HL-60 (cell line): ENCODE data around the gene TBC1D22A.

ENCODE experiments used
- DNase-seq, 2 experiments: peaks; one replicate each; pipeline ENCODE4 v3.0.0-alpha.2; 2010 to 2020; ENCODE audit warnings: low read depth in 1 of 2, low spot score in 1 of 2
- H3K27ac ChIP-seq: fragments of 250-450 bp; sonication (Bioruptor Pico); replicated peaks from 2 replicates; pipeline ENCODE4 v1.5.1; 2020; ENCODE audit warnings: mild to moderate bottlenecking, moderate library complexity
- H3K27me3 ChIP-seq: fragments of 250-450 bp; sonication (Bioruptor Pico); 2 replicates; pipeline ENCODE4 v1.5.1; 2021; ENCODE audit warnings: mild to moderate bottlenecking, moderate library complexity; ENCODE audit not compliant: insufficient read depth, poor library complexity, severe bottlenecking
- H3K4me3 ChIP-seq: replicated peaks from 2 replicates; pipeline ENCODE4 v1.5.1; 2011; ENCODE audit warnings: mild to moderate bottlenecking, control low read depth, low read length; ENCODE audit not compliant: insufficient read depth
- GABPA ChIP-seq: IDR thresholded peaks from 2 replicates; pipeline ENCODE4 v1.6.1; 2012; ENCODE audit warnings: low read depth
- POLR2AphosphoS5 ChIP-seq: IDR thresholded peaks from 2 replicates; pipeline ENCODE4 v1.6.1; 2012; ENCODE audit warnings: low read depth
- SPI1 ChIP-seq: IDR thresholded peaks from 2 replicates; pipeline ENCODE4 v1.6.1; 2012; ENCODE audit warnings: low read depth, mild to moderate bottlenecking, borderline replicate concordance
- TF ChIP-seq, protein P1 (sequence below): IDR thresholded peaks from 2 replicates; pipeline ENCODE4 v1.6.1; 2012; ENCODE audit warnings: low read depth; ENCODE audit not compliant: insufficient replicate concordance
- TF ChIP-seq, protein P2 (sequence below): IDR thresholded peaks from one replicate; pipeline ENCODE4 v1.5.1; 2011; ENCODE audit warnings: low read length, control low read depth, inconsistent platforms; ENCODE audit not compliant: insufficient read depth

The TBC1D22A gene

DNA sequence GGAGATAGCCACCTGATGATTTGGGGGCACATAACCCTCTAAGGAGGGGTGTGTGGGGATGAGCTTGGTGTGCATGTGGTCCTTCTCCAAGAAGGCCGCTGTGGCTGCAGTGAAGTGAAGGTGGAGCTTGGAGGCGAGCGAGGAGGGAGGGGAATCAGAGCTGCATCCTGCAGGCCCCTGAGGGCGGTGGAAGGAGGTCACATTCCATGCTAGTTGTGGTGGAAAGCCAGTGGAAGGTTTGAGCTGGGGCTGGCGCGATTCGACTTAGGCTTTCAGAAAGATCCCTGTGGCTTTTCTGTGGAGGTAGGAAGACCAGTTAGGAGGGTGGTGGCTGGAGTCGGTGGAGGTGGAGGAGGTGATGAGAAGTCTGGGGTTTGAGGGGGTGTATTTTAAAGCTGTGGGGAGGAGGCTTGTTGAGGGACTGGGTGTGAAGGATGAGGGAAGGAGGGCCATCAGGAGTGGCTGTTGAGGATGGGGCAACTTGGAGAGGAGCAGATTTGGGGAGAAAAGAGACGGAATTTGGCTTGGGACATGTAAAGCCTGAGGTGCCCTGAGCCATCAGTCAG is 62.0 kb downstream of the TBC1D22A start:
- TF ChIP-seq POLR2AphosphoS5 (no peak), SPI1 (no peak), GABPA (no peak)
- TF ChIP-seq, protein P1, sequence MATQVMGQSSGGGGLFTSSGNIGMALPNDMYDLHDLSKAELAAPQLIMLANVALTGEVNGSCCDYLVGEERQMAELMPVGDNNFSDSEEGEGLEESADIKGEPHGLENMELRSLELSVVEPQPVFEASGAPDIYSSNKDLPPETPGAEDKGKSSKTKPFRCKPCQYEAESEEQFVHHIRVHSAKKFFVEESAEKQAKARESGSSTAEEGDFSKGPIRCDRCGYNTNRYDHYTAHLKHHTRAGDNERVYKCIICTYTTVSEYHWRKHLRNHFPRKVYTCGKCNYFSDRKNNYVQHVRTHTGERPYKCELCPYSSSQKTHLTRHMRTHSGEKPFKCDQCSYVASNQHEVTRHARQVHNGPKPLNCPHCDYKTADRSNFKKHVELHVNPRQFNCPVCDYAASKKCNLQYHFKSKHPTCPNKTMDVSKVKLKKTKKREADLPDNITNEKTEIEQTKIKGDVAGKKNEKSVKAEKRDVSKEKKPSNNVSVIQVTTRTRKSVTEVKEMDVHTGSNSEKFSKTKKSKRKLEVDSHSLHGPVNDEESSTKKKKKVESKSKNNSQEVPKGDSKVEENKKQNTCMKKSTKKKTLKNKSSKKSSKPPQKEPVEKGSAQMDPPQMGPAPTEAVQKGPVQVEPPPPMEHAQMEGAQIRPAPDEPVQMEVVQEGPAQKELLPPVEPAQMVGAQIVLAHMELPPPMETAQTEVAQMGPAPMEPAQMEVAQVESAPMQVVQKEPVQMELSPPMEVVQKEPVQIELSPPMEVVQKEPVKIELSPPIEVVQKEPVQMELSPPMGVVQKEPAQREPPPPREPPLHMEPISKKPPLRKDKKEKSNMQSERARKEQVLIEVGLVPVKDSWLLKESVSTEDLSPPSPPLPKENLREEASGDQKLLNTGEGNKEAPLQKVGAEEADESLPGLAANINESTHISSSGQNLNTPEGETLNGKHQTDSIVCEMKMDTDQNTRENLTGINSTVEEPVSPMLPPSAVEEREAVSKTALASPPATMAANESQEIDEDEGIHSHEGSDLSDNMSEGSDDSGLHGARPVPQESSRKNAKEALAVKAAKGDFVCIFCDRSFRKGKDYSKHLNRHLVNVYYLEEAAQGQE: no peak
- TF ChIP-seq, protein P2, sequence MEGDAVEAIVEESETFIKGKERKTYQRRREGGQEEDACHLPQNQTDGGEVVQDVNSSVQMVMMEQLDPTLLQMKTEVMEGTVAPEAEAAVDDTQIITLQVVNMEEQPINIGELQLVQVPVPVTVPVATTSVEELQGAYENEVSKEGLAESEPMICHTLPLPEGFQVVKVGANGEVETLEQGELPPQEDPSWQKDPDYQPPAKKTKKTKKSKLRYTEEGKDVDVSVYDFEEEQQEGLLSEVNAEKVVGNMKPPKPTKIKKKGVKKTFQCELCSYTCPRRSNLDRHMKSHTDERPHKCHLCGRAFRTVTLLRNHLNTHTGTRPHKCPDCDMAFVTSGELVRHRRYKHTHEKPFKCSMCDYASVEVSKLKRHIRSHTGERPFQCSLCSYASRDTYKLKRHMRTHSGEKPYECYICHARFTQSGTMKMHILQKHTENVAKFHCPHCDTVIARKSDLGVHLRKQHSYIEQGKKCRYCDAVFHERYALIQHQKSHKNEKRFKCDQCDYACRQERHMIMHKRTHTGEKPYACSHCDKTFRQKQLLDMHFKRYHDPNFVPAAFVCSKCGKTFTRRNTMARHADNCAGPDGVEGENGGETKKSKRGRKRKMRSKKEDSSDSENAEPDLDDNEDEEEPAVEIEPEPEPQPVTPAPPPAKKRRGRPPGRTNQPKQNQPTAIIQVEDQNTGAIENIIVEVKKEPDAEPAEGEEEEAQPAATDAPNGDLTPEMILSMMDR: no peak

DNA sequence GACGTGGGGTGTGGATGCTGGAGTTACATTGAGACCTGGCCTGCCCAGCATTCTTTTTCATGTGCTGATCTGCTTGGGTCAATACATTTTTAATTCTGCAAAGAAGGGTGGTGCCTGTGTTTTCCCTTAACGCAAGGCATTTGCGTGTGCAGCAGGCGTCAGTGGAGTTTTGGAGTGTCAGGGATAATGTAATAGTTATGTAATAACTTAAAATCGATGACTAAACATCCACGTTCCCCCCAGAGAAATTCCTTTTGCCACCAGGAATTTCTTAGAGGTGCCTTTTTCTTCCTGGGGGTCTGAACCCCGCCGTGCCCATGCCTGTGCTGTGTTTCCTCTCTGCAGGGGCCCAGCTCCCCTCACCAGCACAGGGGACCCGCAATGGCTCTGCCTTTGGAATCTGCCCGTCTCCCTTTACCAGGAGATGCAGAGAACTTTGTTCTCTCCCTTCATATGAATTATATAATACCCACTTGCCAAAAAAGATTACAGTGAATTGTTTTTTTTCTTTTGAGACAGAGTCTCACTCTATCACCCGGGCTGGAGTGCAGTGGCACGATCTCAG is 62.6 kb downstream of the TBC1D22A start:
- TF ChIP-seq GABPA: no peak
- TF ChIP-seq, protein P1: no peak
- TF ChIP-seq SPI1: no peak
- TF ChIP-seq, protein P2: no peak
- TF ChIP-seq POLR2AphosphoS5: no peak
- Histone ChIP-seq H3K4me3 (no peak overlapping the region), H3K27me3 (no peaks in the 10 kb centered on the region), H3K27ac (no peak overlapping the region)
- DNase-seq: no peak

More for the DNA sequence above, 62.0 kb downstream of the TBC1D22A start:
- Histone ChIP-seq H3K4me3 (no peak overlapping the region), H3K27me3 (no peaks in the 10 kb centered on the region), H3K27ac (no peak overlapping the region)
- DNase-seq: no peak

DNA sequence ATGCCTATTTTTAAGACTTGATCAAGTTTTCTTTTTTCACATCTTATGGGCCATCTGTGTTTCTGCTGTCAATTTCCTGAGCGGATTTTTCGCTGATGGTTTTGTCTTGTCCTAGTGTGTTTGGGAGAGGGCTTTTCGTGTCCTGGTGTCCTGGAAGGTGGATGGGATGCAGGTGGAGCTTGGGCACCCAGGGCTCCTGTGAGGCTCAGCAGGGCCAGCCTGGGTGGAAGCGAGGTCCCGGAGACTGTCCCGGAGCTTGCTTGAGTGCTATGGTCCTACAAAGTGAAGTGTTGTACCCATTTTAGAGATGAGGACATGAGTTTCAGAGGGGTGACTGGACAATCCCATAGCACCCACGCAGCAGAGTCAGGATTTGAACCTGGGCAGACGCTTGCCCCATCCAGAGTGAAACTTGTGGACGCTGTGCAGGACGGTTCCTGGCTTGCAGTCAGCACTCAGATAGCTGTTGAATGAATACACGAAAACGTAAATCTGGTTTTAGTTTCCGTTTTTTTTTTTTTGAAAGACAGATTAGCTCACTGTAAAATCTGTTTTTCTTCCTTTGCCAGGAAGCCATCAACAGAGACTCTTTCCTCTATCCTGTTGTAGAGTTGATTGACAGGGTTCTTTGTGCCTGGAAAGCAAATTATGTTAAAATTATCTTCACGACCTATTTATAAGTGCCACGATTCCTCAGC is 64.1 kb downstream of the TBC1D22A start:
- no peak for TF ChIP-seq POLR2AphosphoS5
- TF ChIP-seq, protein P2: no peak
- no peak for TF ChIP-seq SPI1
- TF ChIP-seq, protein P1: no peak
- no peak for TF ChIP-seq GABPA
- no peak overlapping the region for H3K27ac ChIP-seq
- no peaks in the 10 kb centered on the region for H3K27me3 ChIP-seq
- no peak for DNase-seq
- no peak overlapping the region for H3K4me3 ChIP-seq
